ENCODE results near the gene CCDC124. TPM values are rescaled to one million over a fixed set of nuclear protein-coding genes. Genes with fewer than 3 reads are reported as not detected.

The CCDC124 gene
- total RNA-seq, 4 donors from 2014 or later, result 35.7 to 65.6 (median 51.9) TPM

GRCh38 chr19:17948514-17948900 lies 15.7 kb downstream of the CCDC124 start:
- Histone ChIP-seq H3K4me3 (replicated peaks in 1 of 3) (peak overlapping the region in 1 of 3 donors; percentile 78), H3K4me1 (peaks cover 30 to 45% of the 10 kb centered on the region in 2 donors), H3K27ac (no peak overlapping the region), H3K9me3 (no peaks in the 10 kb centered on the region), H3K36me3 (peaks cover 0 to 3% of the 10 kb centered on the region in 2 donors), H3K27me3 (peaks cover 29% of the 10 kb centered on the region)
- intact Hi-C loops (cut with DNase I), result no loop called here
- peak; percentile 6 to 28 for DNase-seq
- TF ChIP-seq CTCF (IDR thresholded peaks at IDR 0.05), result no peak
- WGBS, 2 donors, result 1 to 5% methylated on average over 13 to 15 of the region's 16 CpGs

DNA sequence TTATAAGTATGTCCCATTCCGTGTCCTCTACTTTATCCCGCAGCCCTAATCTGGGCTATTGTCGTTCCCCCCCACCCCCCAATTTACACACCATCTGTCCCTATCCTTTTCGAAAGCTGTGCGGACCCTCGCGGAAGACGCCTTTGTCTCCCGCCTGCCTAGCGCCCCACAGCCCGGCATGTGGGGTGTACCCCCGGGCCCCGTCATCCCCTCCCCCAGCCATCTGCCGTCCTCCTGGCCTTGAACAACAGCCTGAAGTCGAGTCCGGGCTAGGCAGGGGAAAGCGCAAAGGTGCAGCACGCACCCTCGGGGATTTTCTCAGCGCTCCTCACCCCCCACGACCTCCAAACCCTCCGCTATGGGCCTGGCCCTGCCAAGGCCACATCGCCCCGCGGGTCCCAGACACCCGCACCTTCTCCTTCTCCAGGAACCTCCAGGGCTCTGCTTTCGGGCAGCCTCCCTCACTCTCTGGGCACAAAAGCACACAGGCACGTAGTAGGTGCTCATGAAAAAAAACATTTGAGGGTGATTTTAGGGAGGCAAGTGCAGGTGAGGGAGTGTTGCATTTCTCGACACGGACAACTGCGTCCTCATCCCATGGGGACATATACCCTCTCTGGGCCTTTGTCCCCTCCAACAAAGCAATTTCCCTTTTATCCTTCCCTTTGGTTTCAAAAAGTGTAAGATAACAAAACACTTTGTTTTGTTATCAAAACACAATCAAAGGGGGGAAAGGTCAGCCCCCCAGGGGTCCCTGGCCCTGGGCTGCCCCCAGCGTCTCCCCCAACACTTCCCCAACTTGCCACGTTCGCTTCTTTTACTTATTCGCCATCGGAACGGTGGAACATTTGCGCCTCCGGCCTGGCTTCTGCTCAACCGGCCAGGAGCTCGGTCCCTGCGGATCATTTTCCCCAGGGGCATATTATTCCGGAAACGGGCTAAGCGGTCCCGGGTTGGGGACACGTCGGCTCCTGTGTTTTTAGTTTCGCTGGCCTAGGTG lies 16.4 kb downstream of the CCDC124 start:
- H3K36me3 ChIP-seq, result no peaks in the 10 kb centered on the region
- TF ChIP-seq CTCF (IDR thresholded peaks at IDR 0.05), result no peak
- no peak for TF ChIP-seq POLR2A (IDR thresholded peaks at IDR 0.05)
- intact Hi-C loops (cut with DNase I), result no loop called here
- WGBS, 2 donors, result 29 to 37% methylated on average over 36 to 46 of the region's 49 CpGs
- no peak overlapping the region for H3K27ac ChIP-seq
- H3K9me3 ChIP-seq, result no peaks in the 10 kb centered on the region
- H3K4me3 ChIP-seq (replicated peaks in 1 of 3), result no peak overlapping the region
- no peak for DNase-seq
- H3K4me1 ChIP-seq, result peaks cover 30 to 45% of the 10 kb centered on the region in 2 donors
- peaks cover 30% of the 10 kb centered on the region for H3K27me3 ChIP-seq

DNA sequence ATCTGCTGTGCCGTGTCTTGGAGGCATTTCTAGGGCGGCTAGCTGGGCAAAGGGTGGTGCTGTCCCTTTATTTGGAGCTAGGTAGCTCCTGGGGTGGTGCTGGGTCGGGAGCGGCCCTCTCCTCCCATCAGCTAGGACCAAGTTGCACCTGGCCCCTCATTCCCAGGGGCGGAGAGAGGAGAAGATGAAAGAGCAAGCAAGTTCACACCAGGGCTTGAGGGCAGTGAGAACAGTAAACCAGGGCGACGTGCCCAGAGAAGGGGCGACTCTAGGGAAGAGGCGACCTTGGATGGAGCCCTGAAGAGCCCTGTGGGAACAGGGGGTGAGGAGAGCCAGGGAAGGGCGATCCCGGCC lies 17.1 kb downstream of the CCDC124 start:
- no peak for DNase-seq
- Histone ChIP-seq H3K4me3 (replicated peaks in 1 of 3) (no peak overlapping the region), H3K36me3 (no peaks in the 10 kb centered on the region), H3K27ac (no peak overlapping the region), H3K9me3 (no peaks in the 10 kb centered on the region), H3K4me1 (peaks cover 30 to 45% of the 10 kb centered on the region in 2 donors), H3K27me3 (peaks cover 30% of the 10 kb centered on the region)
- intact Hi-C loops (cut with DNase I), result no loop called here
- 18 to 20% methylated on average over 11 of the region's 11 CpGs for WGBS, 2 donors
- TF ChIP-seq CTCF (IDR thresholded peaks at IDR 0.05), result no peak
- TF ChIP-seq POLR2A (IDR thresholded peaks at IDR 0.05), result no peak

GRCh38 chr19:17950310-17951156 lies 17.7 kb downstream of the CCDC124 start:
- peaks cover 30 to 45% of the 10 kb centered on the region in 2 donors for H3K4me1 ChIP-seq

More at GRCh38 chr19:17950310-17951156, 17.7 kb downstream of the CCDC124 start:
- Histone ChIP-seq H3K27ac (no peak overlapping the region), H3K9me3 (no peaks in the 10 kb centered on the region), H3K36me3 (no peaks in the 10 kb centered on the region), H3K27me3 (peaks cover 30% of the 10 kb centered on the region), H3K4me3 (replicated peaks in 1 of 3) (no peak overlapping the region)
- DNase-seq, result peak; percentile 21 to 36
- TF ChIP-seq CTCF (IDR thresholded peaks at IDR 0.05) (no peak), POLR2A (IDR thresholded peaks at IDR 0.05) (no peak)
- intact Hi-C loops (cut with DNase I), result no loop called here
- 1 to 2% methylated on average over 40 to 45 of the region's 48 CpGs for WGBS, 2 donors

All from thyroid gland (tissue), 4 donors.